ENCODE measurements around the gene COX7A2L.

COX7A2L gene

DNA sequence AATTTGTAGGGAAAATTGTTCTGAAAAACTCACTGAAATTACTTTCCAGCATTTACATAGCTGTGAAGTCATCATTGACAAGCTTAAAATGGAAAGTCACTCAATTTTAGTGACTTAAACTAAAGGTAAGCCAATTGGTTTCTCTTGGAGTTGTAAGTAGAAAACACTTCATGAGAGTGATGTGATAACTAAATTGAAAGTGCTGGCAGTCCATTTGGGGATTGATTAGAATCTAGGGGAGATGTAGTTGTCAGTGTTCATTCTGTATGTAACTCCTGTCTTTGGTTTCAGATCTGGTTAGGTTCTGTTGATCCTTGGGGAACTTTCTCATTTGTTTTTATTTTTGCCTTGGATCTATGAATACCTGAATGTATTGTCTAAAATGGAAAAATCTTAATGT, 53.8 kb downstream of the COX7A2L start:
- Histone ChIP-seq H3K4me3 (ENCODE audit: insufficient read depth, low read depth, low read length) (no peak overlapping the region), H3K4me1 (ENCODE audit: control insufficient read depth, insufficient read depth, low read length) (no peaks in the 10 kb centered on the region), H3K9me3 (ENCODE audit: control insufficient read depth, low read length) (no peaks in the 10 kb centered on the region), H3K36me3 (ENCODE audit: control insufficient read depth, insufficient read depth, low read length) (peaks cover 12% of the 10 kb centered on the region), H3K27ac (ENCODE audit: insufficient read depth, low read depth, low read length, poor library complexity, severe bottlenecking) (no peak overlapping the region), H3K27me3 (ENCODE audit: control insufficient read depth, insufficient read depth, low read length, poor library complexity, severe bottlenecking) (no peaks in the 10 kb centered on the region)

DNA sequence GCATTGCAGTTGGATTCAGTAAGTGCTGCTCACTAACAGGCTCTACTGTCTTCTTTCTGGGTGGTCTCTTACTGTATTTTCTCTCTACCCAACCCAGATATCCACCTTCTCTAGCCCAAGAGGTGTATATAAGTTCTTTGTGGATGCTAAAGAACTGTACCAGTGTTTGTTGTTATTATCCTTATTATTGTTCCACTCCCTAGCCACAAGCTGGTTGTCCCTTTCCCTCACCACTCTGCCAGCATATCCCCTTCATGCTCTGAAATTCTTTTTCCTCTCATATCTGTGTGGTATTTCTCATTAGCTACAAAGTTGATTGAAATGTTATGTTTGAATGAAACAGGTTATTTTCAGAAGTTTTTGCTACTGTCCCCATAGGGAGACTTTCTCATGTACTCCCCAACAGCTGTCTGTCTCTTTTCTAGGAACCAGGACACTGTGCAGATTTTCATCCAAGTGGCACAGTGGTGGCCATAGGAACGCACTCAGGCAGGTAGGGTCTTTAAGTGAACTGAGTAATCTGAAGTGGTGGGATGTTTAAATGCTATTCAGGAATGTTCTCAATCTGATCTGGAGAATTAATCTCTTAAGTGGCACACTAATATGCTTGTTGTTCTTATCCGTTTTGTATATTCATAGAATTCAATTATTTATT, 56.8 kb downstream of the COX7A2L start:
- Histone ChIP-seq H3K27me3 (ENCODE audit: control insufficient read depth, insufficient read depth, low read length, poor library complexity, severe bottlenecking) (no peaks in the 10 kb centered on the region), H3K4me1 (ENCODE audit: control insufficient read depth, insufficient read depth, low read length) (no peaks in the 10 kb centered on the region), H3K36me3 (ENCODE audit: control insufficient read depth, insufficient read depth, low read length) (peaks cover 12% of the 10 kb centered on the region), H3K9me3 (ENCODE audit: control insufficient read depth, low read length) (no peaks in the 10 kb centered on the region), H3K27ac (ENCODE audit: insufficient read depth, low read depth, low read length, poor library complexity, severe bottlenecking) (no peak overlapping the region), H3K4me3 (ENCODE audit: insufficient read depth, low read depth, low read length) (no peak overlapping the region)
- 92 to 94% methylated on average over 2 of the region's 2 CpGs for WGBS, 2 experiments

DNA sequence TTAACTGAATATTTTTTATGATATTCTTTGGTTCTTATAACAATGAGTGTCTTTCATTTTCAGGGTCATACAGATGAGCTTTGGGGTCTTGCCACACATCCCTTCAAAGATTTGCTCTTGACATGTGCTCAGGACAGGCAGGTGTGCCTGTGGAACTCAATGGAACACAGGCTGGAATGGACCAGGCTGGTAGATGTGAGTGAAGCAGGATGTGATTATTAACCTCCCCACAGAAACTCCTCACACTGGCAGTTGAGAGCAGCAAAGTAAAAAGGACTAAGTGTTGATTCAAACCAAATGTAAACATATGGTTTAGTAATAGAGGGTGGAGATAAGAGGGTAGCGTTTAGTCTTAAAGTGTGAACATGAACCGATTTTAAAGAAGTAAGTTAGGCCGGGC, 57.8 kb downstream of the COX7A2L start:
- no peaks in the 10 kb centered on the region for H3K9me3 ChIP-seq (ENCODE audit: control insufficient read depth, low read length)
- H3K27ac ChIP-seq (ENCODE audit: insufficient read depth, low read depth, low read length, poor library complexity, severe bottlenecking) = no peak overlapping the region
- no peak overlapping the region for H3K4me3 ChIP-seq (ENCODE audit: insufficient read depth, low read depth, low read length)
- no peaks in the 10 kb centered on the region for H3K27me3 ChIP-seq (ENCODE audit: control insufficient read depth, insufficient read depth, low read length, poor library complexity, severe bottlenecking)
- H3K4me1 ChIP-seq (ENCODE audit: control insufficient read depth, insufficient read depth, low read length) = no peaks in the 10 kb centered on the region
- peaks cover 12% of the 10 kb centered on the region for H3K36me3 ChIP-seq (ENCODE audit: control insufficient read depth, insufficient read depth, low read length)
- 93 to 96% methylated on average over 3 of the region's 3 CpGs for WGBS, 2 experiments

- no peaks in the 10 kb centered on the region for H3K4me1 ChIP-seq (ENCODE audit: control insufficient read depth, insufficient read depth, low read length)
- no peak overlapping the region for H3K4me3 ChIP-seq (ENCODE audit: insufficient read depth, low read depth, low read length)
- no peak overlapping the region for H3K27ac ChIP-seq (ENCODE audit: insufficient read depth, low read depth, low read length, poor library complexity, severe bottlenecking)
- peaks cover 27% of the 10 kb centered on the region for H3K36me3 ChIP-seq (ENCODE audit: control insufficient read depth, insufficient read depth, low read length)
- WGBS, 2 experiments = 89 to 96% methylated on average over 2 of the region's 2 CpGs
- H3K9me3 ChIP-seq (ENCODE audit: control insufficient read depth, low read length) = no peaks in the 10 kb centered on the region
- no peaks in the 10 kb centered on the region for H3K27me3 ChIP-seq (ENCODE audit: control insufficient read depth, insufficient read depth, low read length, poor library complexity, severe bottlenecking)
Measured at GRCh38 chr2:42300527-42300926, 60.5 kb downstream of the COX7A2L start.

Measured in ectodermal cell (in vitro differentiated cells).